ENCODE results near the gene KLRB1.
"Not testable (repeated sequence)": the region's sequence is repeated elsewhere in the genome, so short reads cannot be mapped to it uniquely, and the experiment has no call there.

Gene KLRB1

DNA sequence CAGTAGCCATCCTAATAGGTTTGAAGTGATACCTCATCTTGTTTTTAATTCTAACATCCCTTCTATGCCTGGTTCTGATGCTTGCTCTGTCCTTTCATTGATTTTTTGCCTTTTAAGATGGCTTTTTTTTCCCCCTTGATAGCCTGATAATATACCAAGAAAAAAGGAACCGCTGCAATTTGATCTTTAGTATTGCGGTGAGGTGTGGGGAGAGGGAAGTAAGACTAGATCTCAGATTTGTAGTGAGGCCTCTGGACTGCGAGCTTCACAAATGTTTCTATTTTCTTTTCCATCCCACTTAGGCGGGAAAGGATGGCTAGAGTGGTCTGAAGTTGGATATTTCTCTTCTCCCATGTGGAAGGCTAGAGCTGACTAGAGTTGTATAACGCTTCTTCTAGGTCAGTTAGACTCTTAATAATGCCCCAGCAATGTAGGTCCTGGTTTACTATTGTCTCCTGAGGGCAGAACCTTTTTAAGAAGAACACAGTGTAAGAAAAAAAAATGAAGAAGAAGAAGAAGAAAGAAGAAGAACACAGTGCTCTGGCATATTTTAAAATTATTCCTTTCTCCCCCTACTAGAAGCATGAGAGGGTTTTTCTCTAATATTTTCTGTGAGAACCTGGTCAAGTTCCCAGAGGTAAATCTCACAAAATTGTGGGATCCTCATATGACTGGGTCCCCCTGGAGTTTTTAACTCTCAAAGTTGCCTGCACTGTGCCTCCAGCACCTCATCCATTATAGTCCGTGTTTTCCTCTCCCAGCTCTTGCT lies 11.9 kb upstream of the KLRB1 start:
- Histone ChIP-seq H3K4me1 (ENCODE audit: insufficient read depth, low read length) (peaks cover 34% of the 10 kb centered on the region), H2AFZ (ENCODE audit: low read depth, low read length) (no peak overlapping the region), H3K36me3 (ENCODE audit: insufficient read depth, low read length) (no peaks in the 10 kb centered on the region), H3K4me2 (ENCODE audit: insufficient read depth, low read length) (no peak overlapping the region), H3K9ac (ENCODE audit: low read depth, low read length) (no peak overlapping the region), H4K20me1 (ENCODE audit: insufficient read depth, low read length) (no peaks in the 10 kb centered on the region), H3K4me3 (ENCODE audit: low read depth in 1 of 2, low read length in 2 of 2) (no peak overlapping the region), H3K27me3 (ENCODE audit: insufficient read depth, low read length, poor library complexity) (no peaks in the 10 kb centered on the region), H3K27ac (ENCODE audit: low read length) (no peak overlapping the region), H3K9me3 (ENCODE audit: insufficient read depth, low read length, severe bottlenecking) (no peaks in the 10 kb centered on the region), H3K79me2 (ENCODE audit: insufficient read depth, low read length) (no peaks in the 10 kb centered on the region)
- no peak for DNase-seq
- no peak for ATAC-seq (ENCODE audit: insufficient read depth, low read depth)
- TF ChIP-seq, protein P1, sequence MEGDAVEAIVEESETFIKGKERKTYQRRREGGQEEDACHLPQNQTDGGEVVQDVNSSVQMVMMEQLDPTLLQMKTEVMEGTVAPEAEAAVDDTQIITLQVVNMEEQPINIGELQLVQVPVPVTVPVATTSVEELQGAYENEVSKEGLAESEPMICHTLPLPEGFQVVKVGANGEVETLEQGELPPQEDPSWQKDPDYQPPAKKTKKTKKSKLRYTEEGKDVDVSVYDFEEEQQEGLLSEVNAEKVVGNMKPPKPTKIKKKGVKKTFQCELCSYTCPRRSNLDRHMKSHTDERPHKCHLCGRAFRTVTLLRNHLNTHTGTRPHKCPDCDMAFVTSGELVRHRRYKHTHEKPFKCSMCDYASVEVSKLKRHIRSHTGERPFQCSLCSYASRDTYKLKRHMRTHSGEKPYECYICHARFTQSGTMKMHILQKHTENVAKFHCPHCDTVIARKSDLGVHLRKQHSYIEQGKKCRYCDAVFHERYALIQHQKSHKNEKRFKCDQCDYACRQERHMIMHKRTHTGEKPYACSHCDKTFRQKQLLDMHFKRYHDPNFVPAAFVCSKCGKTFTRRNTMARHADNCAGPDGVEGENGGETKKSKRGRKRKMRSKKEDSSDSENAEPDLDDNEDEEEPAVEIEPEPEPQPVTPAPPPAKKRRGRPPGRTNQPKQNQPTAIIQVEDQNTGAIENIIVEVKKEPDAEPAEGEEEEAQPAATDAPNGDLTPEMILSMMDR (IDR thresholded peaks at IDR 0.05; ENCODE audit: borderline replicate concordance, extremely low read depth, low read length, poor library complexity, severe bottlenecking): no peak
- no peak for TF ChIP-seq EZH2 (IDR thresholded peaks at IDR 0.05; ENCODE audit: borderline replicate concordance, low read depth, low read length, severe bottlenecking)

DNA sequence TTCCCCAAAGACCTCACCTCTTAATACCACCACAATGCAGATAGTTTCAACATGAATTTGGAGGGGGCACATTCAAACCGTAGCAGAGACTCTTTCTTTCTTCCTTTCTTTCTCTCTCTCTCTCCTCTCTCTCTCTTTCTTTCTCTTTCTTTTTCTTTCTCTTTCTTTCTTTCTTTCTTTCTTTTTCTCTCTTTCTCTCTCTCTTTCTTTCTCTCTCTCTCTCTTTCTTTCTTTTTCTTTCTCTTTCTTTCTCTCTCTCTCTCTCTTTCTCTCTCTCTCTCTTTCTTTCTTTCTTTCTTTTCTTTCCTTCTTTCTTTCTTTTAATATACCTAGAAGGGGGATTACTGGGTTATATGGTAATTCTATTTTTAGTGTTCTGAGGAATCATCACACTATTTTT lies 11.2 kb upstream of the KLRB1 start:
- not testable (repeated sequence) for H3K27me3 ChIP-seq (ENCODE audit: insufficient read depth, low read length, poor library complexity); H3K9me3 ChIP-seq (ENCODE audit: insufficient read depth, low read length, severe bottlenecking); ATAC-seq (ENCODE audit: insufficient read depth, low read depth); H3K4me2 ChIP-seq (ENCODE audit: insufficient read depth, low read length); DNase-seq; H3K36me3 ChIP-seq (ENCODE audit: insufficient read depth, low read length); H3K4me3 ChIP-seq (ENCODE audit: low read depth in 1 of 2, low read length in 2 of 2); H3K9ac ChIP-seq (ENCODE audit: low read depth, low read length); H4K20me1 ChIP-seq (ENCODE audit: insufficient read depth, low read length); H3K79me2 ChIP-seq (ENCODE audit: insufficient read depth, low read length)
- peak overlapping the region; percentile 14; the same call in 1 of the 2 replicates for H3K27ac ChIP-seq (ENCODE audit: low read length)
- peak overlapping the region; percentile 48 for H2AFZ ChIP-seq (ENCODE audit: low read depth, low read length)
- peaks cover 39% of the 10 kb centered on the region for H3K4me1 ChIP-seq (ENCODE audit: insufficient read depth, low read length)

DNA sequence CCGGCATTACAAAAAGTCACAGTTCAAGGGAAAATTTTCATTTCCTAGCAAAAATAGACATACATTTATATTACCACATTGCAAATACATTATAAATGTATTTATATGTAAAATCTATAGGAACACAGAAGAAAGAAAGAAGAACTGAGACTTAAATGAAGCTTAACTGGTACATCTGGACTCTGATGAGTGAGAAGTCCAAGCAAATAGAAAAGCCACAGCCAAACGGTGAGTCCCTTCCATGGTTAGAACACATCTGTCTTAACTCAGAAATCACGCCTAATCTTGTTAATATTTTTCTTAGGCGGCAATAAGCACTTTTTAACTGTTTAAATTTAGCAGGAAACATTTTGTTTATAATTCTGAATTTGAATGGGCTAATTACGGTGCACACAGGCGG lies 9.4 kb upstream of the KLRB1 start:
- no peaks in the 10 kb centered on the region for H3K79me2 ChIP-seq (ENCODE audit: insufficient read depth, low read length)
- H3K36me3 ChIP-seq (ENCODE audit: insufficient read depth, low read length): no peaks in the 10 kb centered on the region
- no peak overlapping the region for H3K9ac ChIP-seq (ENCODE audit: low read depth, low read length)
- TF ChIP-seq, protein P1 (IDR thresholded peaks at IDR 0.05; ENCODE audit: borderline replicate concordance, extremely low read depth, low read length, poor library complexity, severe bottlenecking): no peak
- no peak for TF ChIP-seq EZH2 (IDR thresholded peaks at IDR 0.05; ENCODE audit: borderline replicate concordance, low read depth, low read length, severe bottlenecking)
- H3K4me1 ChIP-seq (ENCODE audit: insufficient read depth, low read length): peaks cover 42% of the 10 kb centered on the region
- no peaks in the 10 kb centered on the region for H4K20me1 ChIP-seq (ENCODE audit: insufficient read depth, low read length)
- H3K27me3 ChIP-seq (ENCODE audit: insufficient read depth, low read length, poor library complexity): no peaks in the 10 kb centered on the region
- H3K4me3 ChIP-seq (ENCODE audit: low read depth in 1 of 2, low read length in 2 of 2): no peak overlapping the region
- DNase-seq (no peak), ATAC-seq (ENCODE audit: insufficient read depth, low read depth) (no peak)
- H3K9me3 ChIP-seq (ENCODE audit: insufficient read depth, low read length, severe bottlenecking): no peaks in the 10 kb centered on the region
- H3K4me2 ChIP-seq (ENCODE audit: insufficient read depth, low read length): no peak overlapping the region
- no peak overlapping the region for H2AFZ ChIP-seq (ENCODE audit: low read depth, low read length)
- H3K27ac ChIP-seq (ENCODE audit: low read length): peak overlapping the region; percentile 40

DNA sequence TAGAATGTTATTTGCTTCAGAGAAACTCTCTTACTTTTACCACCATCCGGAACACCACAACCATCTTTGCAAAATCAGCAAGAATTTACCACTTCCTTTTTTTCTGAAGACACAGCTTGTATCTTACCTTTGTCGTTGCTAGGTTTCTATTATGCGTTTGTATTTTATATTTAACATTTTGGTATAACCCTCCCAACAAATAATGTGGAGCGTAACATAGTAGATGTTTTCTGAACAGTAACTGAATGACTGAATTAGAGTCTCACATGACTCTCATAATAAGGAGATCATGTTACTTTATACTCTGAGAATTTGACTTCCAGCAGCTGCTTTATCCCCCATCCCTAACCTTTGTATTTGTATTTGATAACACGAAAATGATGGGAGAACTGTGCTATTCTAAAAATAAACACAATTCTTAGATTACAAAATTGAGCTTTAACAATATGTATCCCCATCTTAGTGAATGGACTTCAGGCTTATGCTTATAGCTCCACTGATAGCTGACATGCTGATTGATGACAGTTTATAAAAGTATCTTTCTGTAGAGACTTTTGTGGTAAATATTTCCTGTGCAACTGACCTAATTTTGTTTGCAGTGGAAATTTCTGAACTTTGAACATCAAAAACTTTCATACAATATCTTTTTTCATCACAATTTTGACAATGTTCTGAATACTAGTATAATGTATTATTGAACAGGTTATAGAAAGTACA lies 7.9 kb upstream of the KLRB1 start:
- DNase-seq: peak; percentile 23
- peak overlapping the region; percentile 70 for H2AFZ ChIP-seq (ENCODE audit: low read depth, low read length)
- H3K4me3 ChIP-seq (ENCODE audit: low read depth in 1 of 2, low read length in 2 of 2): peak overlapping the region in 1 of 2 experiments; percentile 44; a peak in 2 of 4 replicates

DNA sequence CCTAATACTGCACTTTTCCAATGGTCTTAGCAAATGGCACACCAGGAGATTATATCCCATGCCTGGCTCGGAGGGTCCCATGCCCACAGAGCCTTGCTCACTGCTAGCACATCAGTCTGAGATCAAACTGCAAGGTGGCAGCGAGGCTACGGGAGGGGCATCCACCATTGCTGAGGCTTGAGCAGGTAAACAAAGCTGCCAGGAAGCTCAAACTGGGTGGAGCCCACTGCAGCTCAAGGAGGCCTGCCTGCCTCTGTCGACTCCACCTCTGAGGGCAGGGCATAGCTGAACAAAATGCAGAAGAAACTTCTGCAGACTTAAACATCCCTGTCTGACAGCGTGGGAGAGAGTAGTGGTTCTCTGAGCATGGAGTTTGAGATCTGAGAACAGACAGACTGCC lies 2.9 kb upstream of the KLRB1 start:
- DNase-seq; H2AFZ ChIP-seq (ENCODE audit: low read depth, low read length); H3K4me2 ChIP-seq (ENCODE audit: insufficient read depth, low read length); H3K9ac ChIP-seq (ENCODE audit: low read depth, low read length); H3K27me3 ChIP-seq (ENCODE audit: insufficient read depth, low read length, poor library complexity); H3K27ac ChIP-seq (ENCODE audit: low read length); H3K9me3 ChIP-seq (ENCODE audit: insufficient read depth, low read length, severe bottlenecking); ATAC-seq (ENCODE audit: insufficient read depth, low read depth); H3K79me2 ChIP-seq (ENCODE audit: insufficient read depth, low read length); H4K20me1 ChIP-seq (ENCODE audit: insufficient read depth, low read length); H3K36me3 ChIP-seq (ENCODE audit: insufficient read depth, low read length); H3K4me3 ChIP-seq (ENCODE audit: low read depth in 1 of 2, low read length in 2 of 2): not testable (repeated sequence)
- H3K4me1 ChIP-seq (ENCODE audit: insufficient read depth, low read length): peaks cover 19% of the 10 kb centered on the region

More for the DNA sequence above, 7.9 kb upstream of the KLRB1 start:
- peak; percentile 85 for ATAC-seq (ENCODE audit: insufficient read depth, low read depth)
- H3K4me1 ChIP-seq (ENCODE audit: insufficient read depth, low read length): peaks cover 42% of the 10 kb centered on the region
- no peaks in the 10 kb centered on the region for H3K27me3 ChIP-seq (ENCODE audit: insufficient read depth, low read length, poor library complexity)
- no peak for TF ChIP-seq EZH2 (IDR thresholded peaks at IDR 0.05; ENCODE audit: borderline replicate concordance, low read depth, low read length, severe bottlenecking)
- TF ChIP-seq, protein P1 (IDR thresholded peaks at IDR 0.05; ENCODE audit: borderline replicate concordance, extremely low read depth, low read length, poor library complexity, severe bottlenecking): no peak
- H3K27ac ChIP-seq (ENCODE audit: low read length): peak overlapping the region; percentile 96
- H3K9me3 ChIP-seq (ENCODE audit: insufficient read depth, low read length, severe bottlenecking): peaks cover 1% of the 10 kb centered on the region
- H3K79me2 ChIP-seq (ENCODE audit: insufficient read depth, low read length): no peaks in the 10 kb centered on the region
- H3K36me3 ChIP-seq (ENCODE audit: insufficient read depth, low read length): no peaks in the 10 kb centered on the region
- peak overlapping the region; percentile 54 for H3K9ac ChIP-seq (ENCODE audit: low read depth, low read length)
- H3K4me2 ChIP-seq (ENCODE audit: insufficient read depth, low read length): peak overlapping the region; percentile 64
- H4K20me1 ChIP-seq (ENCODE audit: insufficient read depth, low read length): no peaks in the 10 kb centered on the region

Measured in DND-41 (cell line).